Keratinocyte (primary cell): ENCODE results near the gene CRTC1. TPM values are rescaled to one million over a fixed set of nuclear protein-coding genes. Genes with fewer than 3 reads are reported as not detected.

Experiments used
- DNase-seq: peaks from one replicate; pipeline ENCODE4 v3.0.0-alpha.2; 2011; ENCODE audit warnings: low read depth, missing footprints, low spot score
- FAIRE-seq: peaks from 2 replicates; lab custom pipeline; 2011; peaks lifted over from hg19 to GRCh38; lab: Jason Lieb, UNC
- H2AFZ ChIP-seq: 2 replicates; pipeline ENCODE4 v1.6.0; 2012; ENCODE audit warnings: low read length, control low read depth, inconsistent platforms; ENCODE audit not compliant: control insufficient read depth
- H3K27ac ChIP-seq: 2 replicates; pipeline ENCODE4 v1.5.1; 2011; ENCODE audit warnings: low read length; ENCODE audit not compliant: control insufficient read depth, insufficient read depth
- H3K27me3 ChIP-seq: 3 replicates; pipeline ENCODE4 v1.6.0; 2011; ENCODE audit warnings: low read length; ENCODE audit not compliant: control insufficient read depth, insufficient read depth; ENCODE audit errors: extremely low read depth
- H3K36me3 ChIP-seq, 2 experiments: 2 replicates in 1 of 2; 3 replicates in 1 of 2; pipeline ENCODE4 v1.5.1; 2011; ENCODE audit warnings: low read length in 2 of 2, mild to moderate bottlenecking in 1 of 2; ENCODE audit not compliant: control insufficient read depth in 2 of 2, insufficient read depth in 2 of 2; ENCODE audit errors: extremely low read depth in 1 of 2
- H3K4me1 ChIP-seq: 3 replicates; pipeline ENCODE4 v1.5.1; 2011; ENCODE audit warnings: low read length; ENCODE audit not compliant: control insufficient read depth, insufficient read depth; ENCODE audit errors: extremely low read depth
- H3K4me2 ChIP-seq: 3 replicates; pipeline ENCODE4 v1.6.0; 2011; ENCODE audit warnings: low read depth, low read length; ENCODE audit not compliant: control insufficient read depth, insufficient read depth; ENCODE audit errors: extremely low read depth
- H3K4me3 ChIP-seq, 3 experiments: fragments of 200-600 bp in 1 of 3; sonication (generic) in 1 of 3; 2 replicates in 2 of 3; 3 replicates in 1 of 3; pipeline ENCODE4 v1.5.1; 2011 to 2016; ENCODE audit warnings: low read length in 3 of 3, mild to moderate bottlenecking in 3 of 3, control low read depth in 2 of 3, inconsistent platforms in 1 of 3, low read depth in 1 of 3, mixed read lengths in 1 of 3, mixed run types in 1 of 3, moderate library complexity in 1 of 3; ENCODE audit not compliant: control insufficient read depth in 2 of 3, insufficient read depth in 2 of 3; ENCODE audit errors: extremely low read depth in 1 of 3
- H3K79me2 ChIP-seq: 2 replicates; pipeline ENCODE4 v1.6.0; 2012; ENCODE audit warnings: low read length; ENCODE audit not compliant: control insufficient read depth, insufficient read depth
- H3K9ac ChIP-seq: 3 replicates; pipeline ENCODE4 v1.6.0; 2011; ENCODE audit warnings: low read length; ENCODE audit not compliant: control insufficient read depth, insufficient read depth; ENCODE audit errors: extremely low read depth
- H3K9me1 ChIP-seq: 3 replicates; pipeline ENCODE4 v1.6.0; 2011; ENCODE audit warnings: low read length; ENCODE audit not compliant: control insufficient read depth, insufficient read depth; ENCODE audit errors: extremely low read depth
- H3K9me3 ChIP-seq: 2 replicates; pipeline ENCODE4 v1.5.1; 2012; ENCODE audit warnings: low read depth, low read length; ENCODE audit not compliant: control insufficient read depth
- H4K20me1 ChIP-seq: 3 replicates; pipeline ENCODE4 v1.6.0; 2011; ENCODE audit warnings: low read length; ENCODE audit not compliant: control insufficient read depth, insufficient read depth; ENCODE audit errors: extremely low read depth
- EZH2 ChIP-seq: IDR thresholded peaks from one replicate; pipeline ENCODE4 v1.6.1; 2012; ENCODE audit warnings: inconsistent platforms, mild to moderate bottlenecking, low read length, moderate library complexity
- dilution Hi-C: fragments of 300-500 bp; cut with MboI; formaldehyde crosslinking; loops from one replicate; pipeline ENCODE4 v1.7.0; 2020; ENCODE audit warnings: low sequenced_read_pairs; ENCODE audit not compliant: extremely low pct_ligation_motif_present
- polyA plus RNA-seq, 5 experiments: library from polyadenylated mRNA; depleted of rRNA in 3 of 5; stranded (reverse) in 3 of 5; stranded (forward) in 1 of 5; unstranded in 1 of 5; fragments of >200 nt; gene quantifications; 1 replicate in 1 of 5; 2 replicates in 3 of 5; 3 replicates in 1 of 5; pipeline versions ENCODE4 v1.2.1 to v1.2.3, GENCODE V29; 2011 to 2012; ENCODE audit warnings: missing spikeins in 2 of 5, low read depth in 1 of 5, low replicate concordance in 1 of 5
- TF ChIP-seq, protein P1 (sequence below), 3 experiments: IDR thresholded peaks in 1 of 3; conservative IDR thresholded peaks in 1 of 3; optimal IDR thresholded peaks in 1 of 3; 2 replicates in 2 of 3; 3 replicates in 1 of 3; pipeline versions ENCODE3 to v1.5.1; 2011; ENCODE audit warnings: low read length in 3 of 3, mild to moderate bottlenecking in 3 of 3, moderate library complexity in 2 of 3, control low read depth in 1 of 3, inconsistent platforms in 1 of 3; ENCODE audit not compliant: insufficient read depth in 2 of 3; ENCODE audit errors: extremely low read depth in 1 of 3

CRTC1 gene
- polyA plus RNA-seq, 1 donor (not counting 4 experiments of a cell fraction or from before 2014, with no cell fraction given), result 0.54 TPM

DNA sequence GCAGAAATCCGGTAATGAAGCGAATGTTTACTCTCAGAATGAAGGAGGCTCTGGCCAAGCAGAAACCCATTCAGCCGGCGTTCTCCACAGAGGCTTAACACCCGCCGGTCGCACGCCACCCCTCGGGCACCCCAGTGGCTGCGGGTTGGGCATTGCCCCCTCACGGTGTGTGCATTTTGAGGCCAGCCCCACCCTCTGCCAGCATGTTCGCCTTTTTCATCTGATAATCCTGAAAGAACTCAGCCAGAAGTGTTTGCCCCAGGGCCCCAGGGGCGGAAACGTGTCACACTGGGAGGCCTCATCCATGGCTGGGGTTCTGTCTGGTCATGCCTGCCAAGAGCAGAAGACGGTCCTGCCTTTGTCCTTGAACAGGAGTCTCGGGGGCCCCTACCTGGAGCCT is 73.4 kb downstream of the CRTC1 start:
- H3K9me1 ChIP-seq, result no peaks in the 10 kb centered on the region
- H3K4me3 ChIP-seq, result peak overlapping the region in 2 of 3 experiments; percentile 33 to 37
- peaks cover 41% of the 10 kb centered on the region for H3K4me1 ChIP-seq
- peak overlapping the region; percentile 23 for H2AFZ ChIP-seq
- no peaks in the 10 kb centered on the region for H3K9me3 ChIP-seq
- no peaks in the 10 kb centered on the region for H3K27me3 ChIP-seq
- H3K27ac ChIP-seq, result peak overlapping the region; percentile 63
- peak overlapping the region; percentile 74 for H3K4me2 ChIP-seq
- no peaks in the 10 kb centered on the region for H4K20me1 ChIP-seq
- peaks cover 3% of the 10 kb centered on the region for H3K79me2 ChIP-seq
- no peak for TF ChIP-seq EZH2
- TF ChIP-seq, protein P1, sequence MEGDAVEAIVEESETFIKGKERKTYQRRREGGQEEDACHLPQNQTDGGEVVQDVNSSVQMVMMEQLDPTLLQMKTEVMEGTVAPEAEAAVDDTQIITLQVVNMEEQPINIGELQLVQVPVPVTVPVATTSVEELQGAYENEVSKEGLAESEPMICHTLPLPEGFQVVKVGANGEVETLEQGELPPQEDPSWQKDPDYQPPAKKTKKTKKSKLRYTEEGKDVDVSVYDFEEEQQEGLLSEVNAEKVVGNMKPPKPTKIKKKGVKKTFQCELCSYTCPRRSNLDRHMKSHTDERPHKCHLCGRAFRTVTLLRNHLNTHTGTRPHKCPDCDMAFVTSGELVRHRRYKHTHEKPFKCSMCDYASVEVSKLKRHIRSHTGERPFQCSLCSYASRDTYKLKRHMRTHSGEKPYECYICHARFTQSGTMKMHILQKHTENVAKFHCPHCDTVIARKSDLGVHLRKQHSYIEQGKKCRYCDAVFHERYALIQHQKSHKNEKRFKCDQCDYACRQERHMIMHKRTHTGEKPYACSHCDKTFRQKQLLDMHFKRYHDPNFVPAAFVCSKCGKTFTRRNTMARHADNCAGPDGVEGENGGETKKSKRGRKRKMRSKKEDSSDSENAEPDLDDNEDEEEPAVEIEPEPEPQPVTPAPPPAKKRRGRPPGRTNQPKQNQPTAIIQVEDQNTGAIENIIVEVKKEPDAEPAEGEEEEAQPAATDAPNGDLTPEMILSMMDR (optimal IDR thresholded peaks at IDR 0.05 in 1 of 3, IDR thresholded peaks at IDR 0.05 in 1 of 3, conservative IDR thresholded peaks at IDR 0.05 in 1 of 3; ENCODE audit: extremely low read depth in 1 of 3, insufficient read depth in 2 of 3, low read length in 3 of 3), result peak in 1 of 3 experiments; percentile 54
- peak overlapping the region; percentile 55 for H3K9ac ChIP-seq
- dilution Hi-C loops, result no loop called here
- FAIRE-seq, result peak; percentile 86
- peak; percentile 67 for DNase-seq
- H3K36me3 ChIP-seq, result no peaks in the 10 kb centered on the region

- H3K9ac ChIP-seq, result peak overlapping the region; percentile 37
- no peaks in the 10 kb centered on the region for H3K9me1 ChIP-seq
- no peak for DNase-seq
- H3K36me3 ChIP-seq, result no peaks in the 10 kb centered on the region
- FAIRE-seq, result no peak
- H3K4me1 ChIP-seq, result peaks cover 65% of the 10 kb centered on the region
- no peak overlapping the region for H3K27ac ChIP-seq
- no peak overlapping the region for H2AFZ ChIP-seq
- peak overlapping the region; percentile 67 for H3K4me2 ChIP-seq
- H3K27me3 ChIP-seq, result no peaks in the 10 kb centered on the region
- H3K4me3 ChIP-seq, result peak overlapping the region in 1 of 3 experiments; percentile 48
- H3K9me3 ChIP-seq, result no peaks in the 10 kb centered on the region
- TF ChIP-seq, protein P1 (optimal IDR thresholded peaks at IDR 0.05 in 1 of 3, IDR thresholded peaks at IDR 0.05 in 1 of 3, conservative IDR thresholded peaks at IDR 0.05 in 1 of 3; ENCODE audit: extremely low read depth in 1 of 3, insufficient read depth in 2 of 3, low read length in 3 of 3), result no peak
- TF ChIP-seq EZH2, result no peak
- dilution Hi-C loops, result no loop called here
- peaks cover 3% of the 10 kb centered on the region for H3K79me2 ChIP-seq
- no peaks in the 10 kb centered on the region for H4K20me1 ChIP-seq
Observed at GRCh38 chr19:18759304-18759994, 76.0 kb downstream of the CRTC1 start.
